HL-60 (cell line): Measurements from ENCODE around the gene SCAANT1.

Source experiments
- DNase-seq, 2 experiments: peaks; one replicate each; pipeline ENCODE4 v3.0.0-alpha.2; 2010 to 2020; ENCODE audit warnings: low read depth in 1 of 2, low spot score in 1 of 2
- H3K27ac ChIP-seq: fragments of 250-450 bp; sonication (Bioruptor Pico); replicated peaks from 2 replicates; pipeline ENCODE4 v1.5.1; 2020; ENCODE audit warnings: mild to moderate bottlenecking, moderate library complexity
- H3K27me3 ChIP-seq: fragments of 250-450 bp; sonication (Bioruptor Pico); 2 replicates; pipeline ENCODE4 v1.5.1; 2021; ENCODE audit warnings: mild to moderate bottlenecking, moderate library complexity; ENCODE audit not compliant: insufficient read depth, poor library complexity, severe bottlenecking
- H3K4me3 ChIP-seq: replicated peaks from 2 replicates; pipeline ENCODE4 v1.5.1; 2011; ENCODE audit warnings: mild to moderate bottlenecking, control low read depth, low read length; ENCODE audit not compliant: insufficient read depth
- CTCF ChIP-seq: IDR thresholded peaks from one replicate; pipeline ENCODE4 v1.5.1; 2011; ENCODE audit warnings: low read length, control low read depth, inconsistent platforms; ENCODE audit not compliant: insufficient read depth
- GABPA ChIP-seq: IDR thresholded peaks from 2 replicates; pipeline ENCODE4 v1.6.1; 2012; ENCODE audit warnings: low read depth
- POLR2AphosphoS5 ChIP-seq: IDR thresholded peaks from 2 replicates; pipeline ENCODE4 v1.6.1; 2012; ENCODE audit warnings: low read depth
- REST ChIP-seq: IDR thresholded peaks from 2 replicates; pipeline ENCODE4 v1.6.1; 2012; ENCODE audit warnings: low read depth; ENCODE audit not compliant: insufficient replicate concordance
- SPI1 ChIP-seq: IDR thresholded peaks from 2 replicates; pipeline ENCODE4 v1.6.1; 2012; ENCODE audit warnings: low read depth, mild to moderate bottlenecking, borderline replicate concordance

SCAANT1 gene

GRCh38 chr3:63949005-63949404 is 36.8 kb upstream of the SCAANT1 start:
- Histone ChIP-seq H3K27me3 (no peaks in the 10 kb centered on the region), H3K27ac (no peak overlapping the region), H3K4me3 (no peak overlapping the region)
- no peak for DNase-seq
- TF ChIP-seq REST (no peak), POLR2AphosphoS5 (no peak), GABPA (no peak), CTCF (no peak), SPI1 (no peak)

GRCh38 chr3:63947594-63947993 is 35.4 kb upstream of the SCAANT1 start:
- Histone ChIP-seq H3K27me3 (no peaks in the 10 kb centered on the region), H3K4me3 (no peak overlapping the region), H3K27ac (no peak overlapping the region)
- no peak for DNase-seq
- no peak for TF ChIP-seq POLR2AphosphoS5
- TF ChIP-seq REST, result no peak
- no peak for TF ChIP-seq SPI1
- no peak for TF ChIP-seq CTCF
- TF ChIP-seq GABPA, result no peak

GRCh38 chr3:63946753-63947152 is 34.6 kb upstream of the SCAANT1 start:
- no peak overlapping the region for H3K27ac ChIP-seq
- no peaks in the 10 kb centered on the region for H3K27me3 ChIP-seq
- DNase-seq, result no peak
- TF ChIP-seq SPI1 (no peak), POLR2AphosphoS5 (no peak), CTCF (no peak), GABPA (no peak), REST (no peak)
- no peak overlapping the region for H3K4me3 ChIP-seq
